SHP77 treated with DMSO at 0.1 percent for 48 hours (cell line): ENCODE measurements around the gene UBIAD1.
"Not testable (repeated sequence)": the region's sequence is repeated elsewhere in the genome, so short reads cannot be mapped to it uniquely, and the experiment has no call there.

Experiments used
- DNase-seq: peaks from one replicate; lab custom pipeline; 2025; lab: John Stamatoyannopoulos, UW

Gene UBIAD1

GRCh38 chr1:11280719-11281376, 7.8 kb downstream of the UBIAD1 start:
- DNase-seq = no peak

DNA sequence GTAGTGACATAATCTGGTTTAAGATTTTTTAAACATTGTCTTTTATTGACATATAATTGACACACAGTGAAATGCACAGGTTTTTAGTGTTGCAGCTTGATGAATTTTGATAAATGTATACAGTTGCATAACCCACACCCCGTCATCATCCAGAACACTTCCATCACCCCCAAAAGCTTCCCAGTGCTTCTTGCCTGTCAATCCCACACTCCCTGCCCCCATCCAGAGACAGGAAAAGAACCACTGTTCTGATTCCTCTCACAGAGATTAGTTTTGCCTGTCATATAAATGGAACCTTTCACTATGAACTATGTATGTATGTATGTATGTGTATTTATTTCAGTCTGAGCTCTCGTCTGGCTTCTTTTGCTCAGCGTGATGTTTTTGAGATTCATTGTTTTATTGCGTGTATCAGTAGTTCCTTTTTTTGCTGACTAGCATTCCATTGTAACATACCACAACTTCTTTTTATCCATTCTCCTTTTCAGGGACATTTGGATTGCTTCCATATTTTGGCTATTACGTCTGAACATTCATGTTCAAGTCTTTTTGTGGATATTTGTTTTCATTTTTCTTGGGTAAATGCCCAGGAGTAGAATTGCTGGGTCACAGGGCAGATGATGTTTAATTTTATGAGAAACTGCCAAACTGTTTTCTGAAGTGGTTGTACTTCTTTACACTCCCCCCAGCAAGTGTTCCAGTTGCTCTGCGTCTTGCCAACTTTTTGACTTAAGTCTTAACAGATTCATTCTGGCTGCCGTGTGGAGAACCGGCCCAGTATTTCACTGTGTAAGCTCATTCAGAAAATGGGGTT, 8.7 kb downstream of the UBIAD1 start:
- DNase-seq = no peak

DNA sequence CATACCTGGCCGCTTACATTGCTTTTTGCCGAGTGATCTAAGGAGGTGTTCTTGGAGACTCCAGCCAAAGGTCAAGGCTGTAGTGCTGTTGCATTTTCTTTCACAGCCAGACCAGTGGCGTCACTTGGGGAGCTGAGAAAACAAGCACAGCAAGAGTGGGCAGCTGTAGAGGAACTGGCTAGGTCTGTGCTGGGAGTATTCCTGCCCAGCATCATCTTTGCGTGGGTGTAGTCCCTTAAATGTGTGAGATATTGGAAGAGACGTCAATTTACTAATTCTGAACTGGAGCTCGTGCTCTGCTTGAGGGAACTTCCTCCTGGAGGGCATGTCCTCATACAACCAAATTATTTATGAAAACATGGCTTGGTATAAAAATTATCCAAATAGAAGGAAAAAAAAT, 10.2 kb downstream of the UBIAD1 start:
- no peak for DNase-seq

DNA sequence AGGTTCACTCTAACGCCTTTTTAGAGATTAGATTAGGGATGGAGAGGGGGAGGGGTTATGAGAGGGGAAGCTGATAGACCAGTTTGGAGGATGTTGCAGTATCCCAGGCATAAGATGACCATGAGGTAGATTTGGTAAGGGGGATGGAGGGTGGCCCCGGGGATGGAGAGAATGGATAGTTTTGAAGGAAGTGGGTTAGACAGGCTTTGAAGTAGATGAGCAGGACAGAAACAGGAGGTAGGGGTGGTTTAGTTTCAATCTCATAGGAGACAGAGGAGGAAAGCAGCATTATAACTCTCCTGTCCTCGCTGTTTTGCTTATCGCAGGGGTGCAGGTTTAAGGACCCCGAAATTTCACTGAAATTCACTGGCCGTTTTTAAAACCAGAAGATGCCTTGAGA, 11.8 kb downstream of the UBIAD1 start:
- no peak for DNase-seq

DNA sequence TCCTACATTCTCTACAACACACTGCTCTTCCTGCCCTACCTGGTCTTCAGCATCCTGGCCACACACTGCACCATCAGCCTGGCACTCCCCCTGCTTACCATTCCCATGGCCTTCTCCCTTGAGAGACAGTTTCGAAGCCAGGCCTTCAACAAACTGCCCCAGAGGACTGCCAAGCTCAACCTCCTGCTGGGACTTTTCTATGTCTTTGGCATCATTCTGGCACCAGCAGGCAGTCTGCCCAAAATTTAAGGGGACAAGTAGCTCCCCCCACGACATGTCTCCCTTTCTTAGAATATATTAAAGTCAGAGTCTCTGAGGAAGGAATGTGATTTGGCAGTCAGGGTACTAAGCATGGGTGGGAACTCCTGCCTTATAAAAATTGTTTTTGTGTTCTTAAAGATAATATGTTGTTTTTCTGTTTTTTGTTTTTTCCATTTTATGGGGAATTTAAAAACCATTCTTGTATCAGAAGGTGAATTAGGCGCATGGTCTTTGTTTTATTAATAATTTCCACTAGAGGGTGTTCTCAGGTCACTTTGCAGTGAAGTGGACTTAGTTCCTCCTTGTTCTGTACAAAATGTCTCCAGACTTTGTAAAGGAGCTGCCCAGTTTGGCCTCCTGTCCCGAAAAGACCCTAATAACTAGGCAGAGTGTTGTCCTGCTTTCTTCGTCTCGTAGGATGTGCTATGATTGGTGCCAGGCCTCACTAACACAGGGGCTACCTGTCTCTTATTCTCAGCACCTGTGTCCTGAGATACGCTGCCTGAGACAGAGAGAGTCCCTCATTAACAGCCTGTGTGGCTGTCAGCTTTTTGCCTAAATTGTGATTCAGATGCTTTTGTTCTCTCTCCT, 13.1 kb downstream of the UBIAD1 start:
- no peak for DNase-seq

DNA sequence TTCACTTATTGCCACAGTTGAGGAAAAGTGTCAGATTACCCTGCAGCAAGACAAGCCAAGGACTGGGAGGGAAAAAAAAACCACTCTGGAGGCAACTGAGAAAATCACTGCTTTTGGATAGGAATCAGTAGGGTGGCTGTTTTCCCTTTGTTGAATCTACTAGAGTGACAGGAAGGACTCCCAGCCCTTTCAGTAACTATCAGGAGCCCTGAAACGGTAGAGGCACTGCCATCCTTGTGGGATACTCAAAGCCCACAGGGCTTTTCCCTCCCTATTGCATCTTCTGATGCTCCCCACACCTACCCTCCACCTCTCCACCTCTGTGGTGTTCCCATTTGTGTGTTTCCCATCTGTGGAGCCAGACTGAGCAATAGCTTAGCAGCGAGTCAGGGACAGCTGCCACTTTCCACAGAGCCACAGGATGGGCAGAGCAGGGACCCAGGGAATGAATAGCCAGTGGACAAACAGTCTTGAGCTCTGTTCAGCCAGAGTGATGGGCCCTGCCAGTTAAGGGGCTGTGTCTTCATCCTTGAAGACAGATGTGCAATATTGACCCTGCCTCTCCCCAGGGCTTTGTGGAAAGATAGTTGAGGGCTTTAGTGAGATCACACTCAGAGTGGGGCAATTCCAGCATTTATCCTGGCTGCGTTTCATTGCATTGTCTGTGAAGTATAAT, 13.9 kb downstream of the UBIAD1 start:
- no peak for DNase-seq

GRCh38 chr1:11289064-11289463, 16.1 kb downstream of the UBIAD1 start:
- no peak for DNase-seq

DNA sequence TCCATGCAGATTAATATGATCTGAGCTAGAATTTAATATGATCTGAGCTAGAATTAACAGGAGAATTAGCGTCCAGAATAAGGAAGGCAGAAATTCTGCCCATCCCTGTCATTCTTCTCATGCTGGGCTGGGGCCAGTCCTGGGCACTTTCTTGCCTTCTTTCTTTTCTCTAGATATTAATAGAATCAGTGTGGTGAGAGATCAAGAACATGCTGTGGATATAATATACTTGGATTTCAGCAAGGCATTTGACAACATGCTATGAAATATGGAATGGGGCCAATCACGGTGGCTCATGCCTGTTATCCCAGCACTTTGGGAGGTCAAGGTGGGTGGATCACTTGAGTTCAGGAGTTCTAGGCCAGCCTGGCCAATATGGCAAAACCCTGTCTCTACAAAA, 18.1 kb downstream of the UBIAD1 start:
- no peak for DNase-seq

DNA sequence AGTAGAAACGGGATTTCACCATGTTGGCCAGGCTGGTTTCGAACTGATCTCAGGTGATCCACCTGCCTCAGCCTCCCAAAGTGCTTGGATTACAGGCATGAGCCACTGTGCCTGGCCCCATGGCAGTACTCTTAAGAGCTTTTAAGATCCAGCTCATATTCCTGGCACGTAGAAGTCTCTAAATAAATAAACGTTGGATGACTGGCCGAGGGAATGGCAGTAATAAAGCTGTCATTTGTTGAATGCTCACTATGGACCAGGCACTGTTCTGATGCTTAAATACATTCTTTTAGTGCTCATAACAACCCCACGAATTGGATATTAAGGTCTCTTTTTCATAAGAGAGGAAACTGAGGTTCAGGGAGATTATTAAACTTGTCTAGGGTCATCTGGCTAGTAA, 20.9 kb downstream of the UBIAD1 start:
- no peak for DNase-seq

- DNase-seq = no peak
Measured at GRCh38 chr1:11294951-11295350, 22.0 kb downstream of the UBIAD1 start.

DNA sequence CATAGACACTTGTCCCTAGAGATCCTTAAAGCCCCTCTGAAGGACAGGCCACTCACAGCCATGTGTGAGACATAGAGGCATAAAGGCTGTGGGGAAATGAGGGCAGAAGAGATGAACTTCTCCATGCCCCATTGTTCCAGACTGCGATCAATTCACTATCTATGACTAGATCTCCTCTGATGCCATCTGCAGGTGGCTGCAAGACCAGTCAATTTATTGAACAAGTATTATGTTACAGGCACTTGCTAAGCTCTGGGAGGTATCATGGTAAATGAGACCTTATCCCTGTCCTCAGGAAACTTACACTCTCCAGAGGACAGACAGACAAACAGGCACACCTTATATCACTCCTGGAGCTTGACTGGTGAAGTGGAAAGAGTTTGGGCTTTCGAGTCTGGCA, 22.9 kb downstream of the UBIAD1 start:
- no peak for DNase-seq

- DNase-seq = not testable (repeated sequence)
Measured at GRCh38 chr1:11297774-11298173, 24.8 kb downstream of the UBIAD1 start.

DNA sequence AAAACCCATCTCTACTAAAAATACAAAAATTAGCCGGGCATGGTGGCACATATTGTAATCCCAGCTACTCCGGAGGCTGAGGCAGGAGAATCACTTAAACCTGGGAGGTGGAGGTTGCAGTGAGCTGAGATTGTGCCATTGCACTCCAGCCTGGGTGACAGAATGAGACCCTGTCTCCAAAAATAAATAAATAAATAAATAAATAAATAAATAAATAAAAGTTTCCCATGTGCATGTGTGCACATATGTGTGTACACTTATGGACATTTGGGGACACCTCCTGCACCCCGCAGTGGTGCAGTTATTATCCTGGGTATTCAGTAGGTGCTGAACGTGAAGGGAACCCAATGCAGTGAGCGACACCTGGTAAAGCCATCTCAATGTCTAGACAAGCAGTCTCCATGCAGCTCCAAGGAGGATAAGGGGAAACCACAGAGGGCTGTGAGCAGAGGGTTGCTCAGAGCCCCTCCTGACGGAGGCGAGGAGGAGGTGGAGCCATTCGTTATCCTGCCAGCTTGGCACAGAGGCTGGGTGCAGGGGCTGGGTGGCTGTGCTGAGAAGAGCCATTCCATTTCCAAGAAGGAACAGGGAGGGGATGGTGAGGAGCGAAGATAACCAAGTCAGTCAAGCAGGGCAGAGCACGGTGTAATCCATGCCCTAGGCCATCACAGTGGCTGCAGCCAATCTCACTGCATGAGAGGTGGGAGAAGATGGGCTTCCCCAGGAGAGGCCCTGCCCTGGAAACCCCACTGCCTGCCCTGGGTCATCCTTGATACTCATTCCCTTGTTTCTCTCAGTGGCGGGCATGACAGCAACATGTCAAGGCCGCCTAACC, 25.6 kb downstream of the UBIAD1 start:
- DNase-seq = no peak

GRCh38 chr1:11299225-11299574, 26.2 kb downstream of the UBIAD1 start:
- DNase-seq = no peak

GRCh38 chr1:11301601-11302000, 28.6 kb downstream of the UBIAD1 start:
- DNase-seq = no peak

DNA sequence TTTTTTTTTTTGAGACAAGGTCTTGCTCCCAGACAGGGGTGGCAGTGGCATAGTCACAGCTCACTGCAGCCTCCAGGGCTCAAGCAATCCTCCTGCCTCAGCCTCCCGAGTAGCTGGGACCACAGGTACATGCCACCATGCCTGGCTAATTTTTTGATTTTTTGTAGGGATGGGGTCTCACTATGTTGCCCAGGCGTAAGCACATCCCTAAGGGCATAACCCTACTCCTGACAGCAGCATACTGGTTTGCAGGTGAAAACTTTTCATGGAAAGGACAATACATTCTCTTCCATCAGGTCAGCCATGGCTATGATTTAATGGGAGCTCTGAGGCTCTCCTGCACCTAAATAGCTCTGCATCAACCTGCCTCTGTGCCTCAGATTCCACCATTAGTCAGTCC, 29.4 kb downstream of the UBIAD1 start:
- no peak for DNase-seq

- not testable (repeated sequence) for DNase-seq
Measured at GRCh38 chr1:11305516-11305915, 32.5 kb downstream of the UBIAD1 start.

DNA sequence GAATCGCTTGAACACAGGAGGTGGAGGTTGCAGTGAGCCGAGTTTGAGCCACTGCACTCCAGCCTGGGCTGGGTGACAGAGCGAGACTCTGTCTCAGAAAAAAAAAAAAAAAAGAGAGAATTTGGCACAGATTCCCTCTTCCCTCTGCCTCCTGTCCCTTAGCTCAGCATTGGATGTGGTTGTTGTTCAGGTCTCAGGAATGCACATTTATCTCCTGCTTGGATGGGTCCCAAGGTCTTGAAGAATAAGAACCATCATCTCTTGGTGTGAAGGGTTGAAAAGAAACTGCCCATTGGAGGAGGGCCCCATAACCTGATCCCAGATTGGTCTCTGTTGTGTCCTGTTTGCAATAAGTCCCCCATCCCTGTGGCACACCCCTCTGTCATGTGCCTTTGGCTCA, 34.9 kb downstream of the UBIAD1 start:
- no peak for DNase-seq

- no peak for DNase-seq
Measured at GRCh38 chr1:11308699-11309224, 35.8 kb downstream of the UBIAD1 start.

DNA sequence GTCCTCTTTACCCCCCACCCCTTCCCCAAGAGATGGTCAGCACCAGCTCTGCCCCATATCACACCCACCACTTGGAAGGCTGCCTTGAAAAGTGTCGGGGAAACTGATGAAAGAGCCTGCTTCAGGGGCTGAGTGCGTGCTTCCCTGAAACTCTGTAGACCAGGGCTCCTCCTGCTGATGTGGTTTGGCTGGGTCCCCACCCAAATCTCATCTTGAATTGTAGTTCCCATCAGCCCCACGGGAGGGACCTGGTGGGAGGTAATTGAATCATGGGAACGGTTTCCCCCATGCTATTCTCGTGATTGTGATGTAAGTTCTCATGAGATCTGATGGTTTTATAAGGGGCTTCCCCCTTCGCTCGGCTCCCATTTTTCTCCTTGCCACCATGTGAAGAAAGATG, 36.4 kb downstream of the UBIAD1 start:
- no peak for DNase-seq
